Lung (tissue), 12 donors: Measurements from ENCODE around the gene SYK. TPM values are rescaled to one million over a fixed set of nuclear protein-coding genes. Genes with fewer than 3 reads are reported as not detected.

Experiments
- ATAC-seq: fragments of 200-7000 bp; cut with Tn5 transposase; one replicate; pipeline ENCODE4 v1.9.1; 2020; ENCODE audit warnings: moderate number of reproducible peaks; ENCODE audit not compliant: insufficient read depth, low FRiP score
- DNase-seq, 3 donors: peaks; one replicate each; pipeline ENCODE4 v3.0.0-alpha.2; 2013 to 2017
- H3K27ac ChIP-seq, 2 donors: one replicate each; pipeline ENCODE4 v1.5.1; 2013; ENCODE audit warnings: mild to moderate bottlenecking in 2 of 2, moderate library complexity in 2 of 2, control low read depth in 1 of 2, inconsistent platforms in 1 of 2, low read depth in 1 of 2, low read length in 1 of 2
- H3K27me3 ChIP-seq, 3 donors: one replicate each; pipeline ENCODE4 v1.5.1; 2013; ENCODE audit warnings: low read length in 2 of 3; ENCODE audit not compliant: control insufficient read depth in 3 of 3, insufficient read depth in 3 of 3
- H3K36me3 ChIP-seq, 4 donors: one replicate each; pipeline ENCODE4 v1.5.1; 2013; ENCODE audit warnings: low read length in 4 of 4, mild to moderate bottlenecking in 1 of 4, moderate library complexity in 1 of 4; ENCODE audit not compliant: control insufficient read depth in 4 of 4, insufficient read depth in 4 of 4
- H3K4me1 ChIP-seq, 5 donors: one replicate each; pipeline ENCODE4 v1.5.1; 2013; ENCODE audit warnings: low read length in 5 of 5, mild to moderate bottlenecking in 2 of 5, moderate library complexity in 1 of 5; ENCODE audit not compliant: control insufficient read depth in 5 of 5, insufficient read depth in 5 of 5
- H3K4me3 ChIP-seq: one replicate; pipeline ENCODE4 v1.5.1; 2013; ENCODE audit warnings: mild to moderate bottlenecking, control low read depth, moderate library complexity
- H3K9ac ChIP-seq, 2 donors: one replicate each; pipeline ENCODE4 v1.5.1; 2013; ENCODE audit warnings: low read length in 2 of 2, control low read depth in 1 of 2; ENCODE audit not compliant: insufficient read depth in 1 of 2
- H3K9me3 ChIP-seq, 4 donors: one replicate each; pipeline ENCODE4 v1.5.1; 2013; ENCODE audit warnings: low read length in 3 of 4, mild to moderate bottlenecking in 1 of 4, moderate library complexity in 1 of 4; ENCODE audit not compliant: control insufficient read depth in 4 of 4, insufficient read depth in 3 of 4
- WGBS, 2 donors: extraction: QIAGEN DNeasy Blood & Tissue Kit; methylation state at CpG; one replicate each; pipeline ENCODE4 v1.1.7; 2013; 5-methylcytosine and 5-hydroxymethylcytosine counted together
- polyA plus RNA-seq, 2 donors: library from polyadenylated mRNA; stranded (reverse); fragments of 200-250 nt; gene quantifications; one replicate each; pipeline ENCODE4 v1.2.1, GENCODE V29; 2013
- total RNA-seq, 2 donors: library from RNA; depleted of rRNA in 1 of 2; stranded (reverse); fragments of >200 nt in 1 of 2; gene quantifications; one replicate each; pipeline ENCODE4 v1.2.1, GENCODE V29; 2014 to 2021
- TF ChIP-seq, protein P1 (sequence below): IDR thresholded peaks from 2 replicates; pipeline ENCODE4 v1.5.1; 2012; ENCODE audit warnings: mild to moderate bottlenecking; ENCODE audit errors: control extremely low read depth, extremely low read depth
- donor health status: control.
- donor health status: control.
- donor health status: Bipolar disorder and iron deficiency.
- donor health status: healthy.
- donor health status: DM: yes; HTN: yes; CAD: no.

Gene SYK
- total and polyA plus RNA-seq, 4 donors, result 13.7 to 71.6 (median 35.0) TPM

- Histone ChIP-seq H3K4me1 (no peaks in the 10 kb centered on the region), H3K4me3 (no peak overlapping the region), H3K36me3 (peaks cover 0 to 10% (median 0%) of the 10 kb centered on the region in 4 donors), H3K9me3 (no peaks in the 10 kb centered on the region), H3K9ac (no peak overlapping the region), H3K27me3 (no peaks in the 10 kb centered on the region), H3K27ac (no peak overlapping the region)
- DNase-seq (no peak), ATAC-seq (no peak)
- 93% methylated on average over 16 of the region's 16 CpGs for WGBS, 2 donors
- TF ChIP-seq, protein P1, sequence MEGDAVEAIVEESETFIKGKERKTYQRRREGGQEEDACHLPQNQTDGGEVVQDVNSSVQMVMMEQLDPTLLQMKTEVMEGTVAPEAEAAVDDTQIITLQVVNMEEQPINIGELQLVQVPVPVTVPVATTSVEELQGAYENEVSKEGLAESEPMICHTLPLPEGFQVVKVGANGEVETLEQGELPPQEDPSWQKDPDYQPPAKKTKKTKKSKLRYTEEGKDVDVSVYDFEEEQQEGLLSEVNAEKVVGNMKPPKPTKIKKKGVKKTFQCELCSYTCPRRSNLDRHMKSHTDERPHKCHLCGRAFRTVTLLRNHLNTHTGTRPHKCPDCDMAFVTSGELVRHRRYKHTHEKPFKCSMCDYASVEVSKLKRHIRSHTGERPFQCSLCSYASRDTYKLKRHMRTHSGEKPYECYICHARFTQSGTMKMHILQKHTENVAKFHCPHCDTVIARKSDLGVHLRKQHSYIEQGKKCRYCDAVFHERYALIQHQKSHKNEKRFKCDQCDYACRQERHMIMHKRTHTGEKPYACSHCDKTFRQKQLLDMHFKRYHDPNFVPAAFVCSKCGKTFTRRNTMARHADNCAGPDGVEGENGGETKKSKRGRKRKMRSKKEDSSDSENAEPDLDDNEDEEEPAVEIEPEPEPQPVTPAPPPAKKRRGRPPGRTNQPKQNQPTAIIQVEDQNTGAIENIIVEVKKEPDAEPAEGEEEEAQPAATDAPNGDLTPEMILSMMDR, result no peak
Observed at GRCh38 chr9:90861826-90862740, 60.5 kb downstream of the SYK start.

GRCh38 chr9:90864779-90865178 lies 63.2 kb downstream of the SYK start:
- TF ChIP-seq, protein P1, result no peak
- no peak for DNase-seq
- H3K4me3 ChIP-seq, result no peak overlapping the region
- no peak overlapping the region for H3K9ac ChIP-seq
- peaks cover 0 to 10% (median 0%) of the 10 kb centered on the region in 4 donors for H3K36me3 ChIP-seq
- no peaks in the 10 kb centered on the region for H3K4me1 ChIP-seq
- no peaks in the 10 kb centered on the region for H3K27me3 ChIP-seq
- H3K9me3 ChIP-seq, result no peaks in the 10 kb centered on the region
- no peak overlapping the region for H3K27ac ChIP-seq
- no peak for ATAC-seq
- WGBS, 2 donors, result 60 to 62% methylated on average over 7 of the region's 7 CpGs

DNA sequence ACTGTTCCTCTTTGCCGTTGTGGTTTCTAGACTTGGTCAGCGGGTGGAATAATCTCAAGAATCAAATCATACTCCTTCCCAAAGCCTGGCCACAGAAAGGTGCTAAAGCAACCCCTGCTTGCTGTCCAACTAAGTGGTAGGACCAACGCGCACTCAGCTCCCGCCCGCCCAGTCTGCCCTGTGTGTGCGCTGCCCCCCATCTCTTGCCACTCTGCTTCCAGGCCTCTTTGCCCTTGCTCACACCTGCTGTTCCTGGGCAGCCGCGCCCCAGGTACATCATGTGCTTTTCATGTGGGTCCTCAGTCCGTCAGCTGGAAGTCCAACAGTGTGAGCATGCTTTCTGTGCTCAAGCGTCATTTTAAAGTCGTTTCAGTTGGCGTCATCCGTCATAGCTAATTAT lies 65.5 kb downstream of the SYK start:
- TF ChIP-seq, protein P1, result no peak
- no peak overlapping the region for H3K9ac ChIP-seq
- DNase-seq, result no peak
- H3K36me3 ChIP-seq, result peaks cover 0 to 10% (median 0%) of the 10 kb centered on the region in 4 donors
- WGBS, 2 donors, result 93% methylated on average over 14 of the region's 14 CpGs
- ATAC-seq, result no peak
- no peaks in the 10 kb centered on the region for H3K4me1 ChIP-seq
- no peak overlapping the region for H3K27ac ChIP-seq
- H3K27me3 ChIP-seq, result no peaks in the 10 kb centered on the region
- H3K9me3 ChIP-seq, result no peaks in the 10 kb centered on the region
- no peak overlapping the region for H3K4me3 ChIP-seq
